ENCODE data around the gene DAG1. TPM values are rescaled to one million over a fixed set of nuclear protein-coding genes. Genes with fewer than 3 reads are reported as not detected.
A peak's percentile ranks its signal among the peaks of the same experiment; 100 is the strongest.

Gene DAG1
- total and polyA plus RNA-seq, 7 experiments from 2014 or later, result 5.4 to 22.3 (median 16.9) TPM

DNA sequence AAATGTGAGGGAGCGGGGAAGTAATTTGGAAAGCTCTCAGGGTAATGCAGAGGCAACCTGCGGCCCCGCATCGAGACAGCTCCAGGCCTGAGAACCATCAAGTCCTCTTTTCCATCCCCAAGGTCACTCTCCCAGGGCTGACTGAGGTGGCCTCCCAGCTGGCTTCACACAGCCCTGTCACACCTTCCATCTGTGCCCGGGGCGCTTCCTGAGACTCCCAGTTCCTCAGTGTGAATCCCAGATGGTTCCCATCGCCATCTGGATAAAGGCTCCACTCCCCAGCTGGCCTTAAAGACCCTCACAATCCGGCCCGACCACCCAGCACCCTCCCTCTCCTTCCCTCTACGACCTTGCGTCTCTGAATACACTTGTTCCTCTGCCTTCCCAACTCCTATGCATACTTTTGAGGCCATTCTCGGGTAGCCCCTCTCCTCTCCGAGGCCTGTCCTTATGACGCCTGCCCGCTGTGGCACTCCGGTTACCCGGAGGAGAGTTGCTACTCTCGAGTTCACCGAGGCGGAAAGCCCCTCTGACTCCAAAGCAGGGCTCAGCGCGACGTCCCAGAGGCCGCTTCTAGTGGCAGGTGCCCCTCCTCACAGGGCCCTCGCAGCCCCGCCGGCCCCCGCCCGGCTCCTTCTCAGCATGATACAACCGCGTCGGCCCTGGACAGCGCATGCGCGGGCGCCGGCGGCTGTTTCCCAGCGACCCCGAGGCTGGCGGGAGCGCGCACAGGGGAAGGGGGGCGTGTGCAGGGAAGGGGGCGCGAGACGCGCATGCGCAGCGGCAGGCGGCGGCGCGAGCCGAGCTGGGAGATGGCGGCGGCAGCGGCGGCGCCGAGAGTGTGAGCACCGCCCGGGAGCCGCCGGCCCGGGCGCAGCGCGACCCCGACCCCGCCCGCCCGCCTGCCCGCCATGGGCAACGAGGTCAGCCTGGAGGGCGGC lies 83.9 kb downstream of the DAG1 start, which contains the start of gene BSN:
BSN (plus strand) TSS at position 786 of the 941 bp plus-strand sequence; CDS start at position 912, 126 bp downstream.
- Mint-ChIP-seq H3K4me1 (peaks cover 9 to 20% (median 13%) of the 10 kb centered on the region in 7 donors), H3K4me3 (peak within 1 kb of the TSS; percentile 80 to 92 (median 86)), H3K27me3 (peaks cover 41 to 56% (median 46%) of the 10 kb centered on the region in 5 donors), H3K36me3 (peaks cover 0 to 2% (median 0%) of the 10 kb centered on the region in 5 donors), H3K9me3 (peaks cover 0 to 4% (median 0%) of the 10 kb centered on the region in 11 donors), H3K27ac (peak within 1 kb of the TSS in 8 of 9 donors; percentile 20 to 92 (median 41))
- intact Hi-C loops (cut with micrococcal nuclease), result loop anchor here (1.0 to 5.0 kb wide), 6 partner anchors 13 to 303 kb away; partner anchors contain the start of genes APEH (in 1 of the 2), DAG1 (in 1 of the 2) and TRAIP (in 1 of the 2)
- no peaks in the 10 kb centered on the region for H3K27me3 ChIP-seq (ENCODE audit: control insufficient read depth in 2 of 2, insufficient read depth in 2 of 2, low read length in 2 of 2)
- H3K4me3 ChIP-seq (ENCODE audit: low read length), result peak within 1 kb of the TSS; percentile 75
- no peaks in the 10 kb centered on the region for H3K9me3 ChIP-seq (ENCODE audit: control insufficient read depth in 2 of 3, low read length in 3 of 3)
- H3K36me3 ChIP-seq (ENCODE audit: control insufficient read depth in 2 of 3, insufficient read depth in 3 of 3, low read length in 3 of 3), result no peaks in the 10 kb centered on the region
- H3K4me1 ChIP-seq (ENCODE audit: control insufficient read depth in 2 of 2, insufficient read depth in 2 of 2, low read length in 2 of 2), result peaks cover 0 to 20% of the 10 kb centered on the region in 2 donors
- ATAC-seq, result peak; percentile 91
- peak; percentile 81 to 92 (median 88) for DNase-seq
- H3K27ac ChIP-seq (ENCODE audit: low read depth, low read length), result peak within 1 kb of the TSS; percentile 37
- ChIA-PET CTCF (interaction anchor here (0.6 to 1.9 kb wide), 4 partner anchors 14 to 232 kb away, joined by 3 to 14 read pairs (median 3); no protein-coding TSS in a partner anchor), POLR2A (interaction anchor here (0.8 to 2.7 kb wide), 4 partner anchors 14 to 530 kb away, joined by 3 to 7 read pairs (median 4); no protein-coding TSS in a partner anchor)

DNA sequence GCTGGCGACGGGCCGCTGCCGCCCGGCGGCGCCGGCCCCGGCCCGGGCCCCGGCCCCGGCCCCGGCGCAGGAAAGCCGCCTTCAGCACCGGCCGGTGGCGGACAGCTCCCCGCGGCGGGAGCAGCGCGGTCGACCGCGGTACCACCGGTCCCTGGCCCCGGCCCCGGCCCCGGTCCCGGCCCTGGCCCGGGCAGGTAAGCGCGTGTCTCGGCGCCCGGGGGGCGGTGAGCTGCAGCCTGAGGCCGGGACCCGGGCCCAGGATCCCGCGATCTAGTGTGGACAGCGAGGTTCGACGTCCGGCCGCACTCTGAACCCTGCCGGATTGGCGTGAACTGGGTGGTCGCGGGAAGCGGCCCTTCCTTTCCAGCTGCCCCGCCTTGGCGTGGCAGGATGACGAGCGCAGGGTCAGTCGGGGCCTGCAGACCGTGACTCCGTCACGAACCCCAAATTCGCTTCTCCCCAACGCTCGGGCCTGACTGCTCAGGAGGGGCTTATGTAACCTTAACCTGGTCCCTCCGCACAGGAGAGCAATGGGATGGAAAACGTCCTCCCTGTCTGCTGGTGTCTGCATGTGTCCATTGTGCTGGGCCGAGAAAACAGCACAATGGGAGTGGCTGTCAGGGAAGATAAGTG lies 84.7 kb downstream of the DAG1 start:
- peaks cover 9 to 20% (median 13%) of the 10 kb centered on the region in 7 donors for H3K4me1 Mint-ChIP-seq
- H3K36me3 ChIP-seq (ENCODE audit: control insufficient read depth in 2 of 3, insufficient read depth in 3 of 3, low read length in 3 of 3), result no peaks in the 10 kb centered on the region
- H3K27ac Mint-ChIP-seq, result peak overlapping the region in 1 of 9 donors; percentile 32
- ChIA-PET POLR2A (interaction anchor here (0.8 to 2.7 kb wide), 4 partner anchors 15 to 531 kb away, joined by 3 to 7 read pairs (median 4); no protein-coding TSS in a partner anchor), CTCF (interaction anchor here (1.0 to 1.9 kb wide), 2 partner anchors 15 to 90 kb away, joined by 3 to 14 read pairs; no protein-coding TSS in a partner anchor)
- H3K27ac ChIP-seq (ENCODE audit: low read depth, low read length), result no peak overlapping the region
- ATAC-seq (peak; percentile 87), DNase-seq (peak in 5 of 9 donors; percentile 11 to 84 (median 58))
- H3K9me3 ChIP-seq (ENCODE audit: control insufficient read depth in 2 of 3, low read length in 3 of 3), result no peaks in the 10 kb centered on the region
- H3K4me3 Mint-ChIP-seq, result peak overlapping the region; percentile 50 to 76 (median 66)
- no peaks in the 10 kb centered on the region for H3K27me3 ChIP-seq (ENCODE audit: control insufficient read depth in 2 of 2, insufficient read depth in 2 of 2, low read length in 2 of 2)
- peaks cover 0 to 20% of the 10 kb centered on the region in 2 donors for H3K4me1 ChIP-seq (ENCODE audit: control insufficient read depth in 2 of 2, insufficient read depth in 2 of 2, low read length in 2 of 2)
- H3K4me3 ChIP-seq (ENCODE audit: low read length), result no peak overlapping the region
- H3K27me3 Mint-ChIP-seq, result peaks cover 48 to 63% (median 53%) of the 10 kb centered on the region in 5 donors
- peaks cover 0 to 12% (median 0%) of the 10 kb centered on the region in 11 donors for H3K9me3 Mint-ChIP-seq
- intact Hi-C loops (cut with micrococcal nuclease), result loop anchor here (1.0 to 5.0 kb wide), 6 partner anchors 14 to 303 kb away; partner anchors contain the start of genes APEH (in 1 of the 2), DAG1 (in 1 of the 2) and TRAIP (in 1 of the 2)
- peaks cover 0 to 2% (median 0%) of the 10 kb centered on the region in 5 donors for H3K36me3 Mint-ChIP-seq

DNA sequence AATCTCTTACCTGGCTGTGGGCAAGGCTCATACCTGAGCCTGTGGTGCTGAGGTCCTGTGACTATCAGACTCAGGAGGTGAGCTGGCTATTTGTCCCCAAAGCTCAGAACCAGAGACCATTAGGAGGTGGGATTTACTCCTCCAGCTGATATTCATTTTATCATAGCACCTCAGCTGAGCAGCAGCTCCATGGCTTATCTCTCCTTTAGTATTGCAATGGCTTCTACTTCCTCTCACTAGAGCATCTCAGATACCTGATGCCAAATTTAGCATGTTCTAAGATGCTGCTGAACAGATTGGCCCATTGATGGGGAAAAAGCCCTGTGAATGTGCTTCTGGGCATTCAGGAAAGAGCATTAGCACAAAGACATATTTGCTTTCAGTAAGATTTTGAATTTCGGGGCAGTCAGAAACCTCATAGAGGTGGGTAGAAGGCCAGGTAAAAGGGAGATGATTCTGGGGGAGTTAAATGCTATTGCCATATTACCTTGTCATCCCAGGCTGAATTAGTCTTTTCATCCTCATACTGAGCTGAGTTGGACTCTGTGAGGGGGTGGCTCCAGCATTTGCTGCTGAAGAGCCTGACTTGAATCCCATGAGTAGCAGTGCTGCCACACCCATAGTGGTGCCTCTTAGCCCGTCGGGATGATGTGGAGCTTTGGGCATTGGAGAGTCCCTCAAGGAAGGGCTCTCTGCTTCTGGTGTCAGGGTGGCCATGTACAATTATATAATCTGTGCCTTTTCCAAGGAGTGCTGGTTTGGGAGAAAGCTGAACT lies 86.6 kb downstream of the DAG1 start:
- H3K9me3 Mint-ChIP-seq, result peaks cover 0 to 12% (median 1%) of the 10 kb centered on the region in 11 donors
- DNase-seq (no peak), ATAC-seq (no peak)
- peaks cover 0 to 2% (median 0%) of the 10 kb centered on the region in 5 donors for H3K36me3 Mint-ChIP-seq
- no peak overlapping the region for H3K4me3 ChIP-seq (ENCODE audit: low read length)
- ChIA-PET POLR2A (no interaction called here), CTCF (interaction anchor here (2.4 kb wide), 1 partner anchor 17 kb away, joined by 7 read pairs; no protein-coding TSS in a partner anchor)
- intact Hi-C loops (cut with micrococcal nuclease), result no loop called here
- no peak overlapping the region for H3K4me3 Mint-ChIP-seq
- no peak overlapping the region for H3K27ac Mint-ChIP-seq
- peaks cover 0 to 20% of the 10 kb centered on the region in 2 donors for H3K4me1 ChIP-seq (ENCODE audit: control insufficient read depth in 2 of 2, insufficient read depth in 2 of 2, low read length in 2 of 2)
- no peak overlapping the region for H3K27ac ChIP-seq (ENCODE audit: low read depth, low read length)
- H3K27me3 ChIP-seq (ENCODE audit: control insufficient read depth in 2 of 2, insufficient read depth in 2 of 2, low read length in 2 of 2), result no peaks in the 10 kb centered on the region
- H3K27me3 Mint-ChIP-seq, result peaks cover 38 to 71% (median 47%) of the 10 kb centered on the region in 5 donors
- H3K9me3 ChIP-seq (ENCODE audit: control insufficient read depth in 2 of 3, low read length in 3 of 3), result no peaks in the 10 kb centered on the region
- peaks cover 9 to 18% (median 13%) of the 10 kb centered on the region in 7 donors for H3K4me1 Mint-ChIP-seq
- H3K36me3 ChIP-seq (ENCODE audit: control insufficient read depth in 2 of 3, insufficient read depth in 3 of 3, low read length in 3 of 3), result no peaks in the 10 kb centered on the region

DNA sequence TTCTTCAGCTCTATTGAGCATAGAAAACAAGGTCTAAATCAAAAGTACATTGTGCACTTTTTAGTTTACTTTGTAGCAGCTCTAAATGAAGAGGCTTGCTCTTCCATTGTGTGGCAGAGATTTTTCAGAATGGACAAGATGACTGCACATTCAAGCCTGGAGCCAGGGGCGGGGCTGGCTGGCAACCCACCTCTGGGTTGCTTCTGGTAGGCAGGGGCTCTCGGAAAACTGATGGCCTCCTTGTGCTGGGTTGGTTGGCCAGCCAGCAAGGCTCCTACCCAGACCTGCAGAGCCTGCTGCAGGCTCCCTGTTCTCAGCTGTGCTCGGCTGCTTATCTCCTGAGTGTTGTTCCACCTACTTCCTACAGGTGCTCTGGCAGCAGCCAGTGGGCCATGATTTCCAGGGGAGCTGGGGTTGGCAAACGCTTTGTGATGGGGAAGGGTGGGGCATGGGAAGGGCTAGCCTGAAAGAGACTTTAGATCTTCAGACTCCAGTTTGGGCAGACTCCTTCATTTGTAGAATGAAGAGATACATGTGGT lies 93.0 kb downstream of the DAG1 start:
- Histone ChIP-seq H3K4me3 (ENCODE audit: low read length) (no peak overlapping the region), H3K36me3 (ENCODE audit: control insufficient read depth in 2 of 3, insufficient read depth in 3 of 3, low read length in 3 of 3) (no peaks in the 10 kb centered on the region), H3K4me1 (ENCODE audit: control insufficient read depth in 2 of 2, insufficient read depth in 2 of 2, low read length in 2 of 2) (no peaks in the 10 kb centered on the region), H3K27ac (ENCODE audit: low read depth, low read length) (no peak overlapping the region), H3K9me3 (ENCODE audit: control insufficient read depth in 2 of 3, low read length in 3 of 3) (no peaks in the 10 kb centered on the region), H3K27me3 (ENCODE audit: control insufficient read depth in 2 of 2, insufficient read depth in 2 of 2, low read length in 2 of 2) (no peaks in the 10 kb centered on the region)
- no peak overlapping the region for H3K27ac Mint-ChIP-seq
- ATAC-seq (no peak), DNase-seq (no peak)
- H3K27me3 Mint-ChIP-seq, result peaks cover 18 to 35% (median 25%) of the 10 kb centered on the region in 5 donors
- peaks cover 0 to 9% (median 0%) of the 10 kb centered on the region in 11 donors for H3K9me3 Mint-ChIP-seq
- H3K4me3 Mint-ChIP-seq, result no peak overlapping the region
- ChIA-PET POLR2A (no interaction called here), CTCF (interaction anchor here (0.7 kb wide), 1 partner anchor 681 kb away, joined by 3 read pairs; no protein-coding TSS in a partner anchor)
- H3K36me3 Mint-ChIP-seq, result no peaks in the 10 kb centered on the region
- H3K4me1 Mint-ChIP-seq, result no peaks in the 10 kb centered on the region
- intact Hi-C loops (cut with micrococcal nuclease), result no loop called here

DNA sequence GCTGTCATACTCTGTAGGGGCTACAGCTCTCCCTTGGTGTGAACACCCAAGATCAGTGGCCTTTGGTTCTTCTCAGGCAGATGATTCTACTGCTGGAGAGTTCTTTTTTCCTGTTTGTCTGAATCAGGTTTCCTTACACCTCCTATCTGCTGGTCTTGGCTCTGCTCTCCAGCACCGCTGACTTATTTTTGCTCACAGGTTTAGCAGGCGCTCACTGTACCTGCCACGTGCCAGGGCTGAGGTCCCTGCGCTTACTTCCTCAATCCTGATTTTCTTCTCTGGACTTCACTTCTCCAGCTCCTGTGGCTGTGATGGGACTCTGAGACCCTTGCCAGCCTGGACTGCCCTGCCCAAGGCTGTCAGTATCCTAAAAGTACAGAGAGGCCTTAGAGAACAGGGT lies 93.7 kb downstream of the DAG1 start:
- Mint-ChIP-seq H3K27me3 (peaks cover 12 to 34% (median 19%) of the 10 kb centered on the region in 5 donors), H3K36me3 (no peaks in the 10 kb centered on the region), H3K4me3 (no peak overlapping the region), H3K27ac (no peak overlapping the region), H3K9me3 (peaks cover 0 to 9% (median 0%) of the 10 kb centered on the region in 11 donors), H3K4me1 (no peaks in the 10 kb centered on the region)
- ChIA-PET POLR2A (interaction anchor here (0.7 kb wide), 1 partner anchor 1738 kb away, joined by 3 read pairs; no protein-coding TSS in a partner anchor), CTCF (no interaction called here)
- Histone ChIP-seq H3K4me1 (ENCODE audit: control insufficient read depth in 2 of 2, insufficient read depth in 2 of 2, low read length in 2 of 2) (no peaks in the 10 kb centered on the region), H3K4me3 (ENCODE audit: low read length) (no peak overlapping the region), H3K36me3 (ENCODE audit: control insufficient read depth in 2 of 3, insufficient read depth in 3 of 3, low read length in 3 of 3) (no peaks in the 10 kb centered on the region), H3K27me3 (ENCODE audit: control insufficient read depth in 2 of 2, insufficient read depth in 2 of 2, low read length in 2 of 2) (no peaks in the 10 kb centered on the region), H3K27ac (ENCODE audit: low read depth, low read length) (no peak overlapping the region), H3K9me3 (ENCODE audit: control insufficient read depth in 2 of 3, low read length in 3 of 3) (no peaks in the 10 kb centered on the region)
- intact Hi-C loops (cut with micrococcal nuclease), result no loop called here
- no peak for DNase-seq
- ATAC-seq, result no peak
